Activated naive CD8-positive, alpha-beta T cell (primary cell): ENCODE data around the gene SMOC2.

Source experiments
- H3K27ac Mint-ChIP-seq: one replicate; pipeline ENCODE4 v1.8.0; 2021; ENCODE audit warnings: mixed read lengths
- H3K27me3 Mint-ChIP-seq: one replicate; pipeline ENCODE4 v1.8.0; 2021; ENCODE audit warnings: mixed read lengths
- H3K36me3 Mint-ChIP-seq: one replicate; pipeline ENCODE4 v1.8.0; 2021; ENCODE audit warnings: mixed read lengths
- H3K4me1 Mint-ChIP-seq: one replicate; pipeline ENCODE4 v1.8.0; 2021; ENCODE audit warnings: low read depth, mixed read lengths
- H3K4me3 Mint-ChIP-seq: one replicate; pipeline ENCODE4 v1.8.0; 2021; ENCODE audit warnings: mild to moderate bottlenecking, mixed read lengths
- H3K9me3 Mint-ChIP-seq: one replicate; pipeline ENCODE4 v1.8.0; 2021; ENCODE audit warnings: low read depth, mixed read lengths

The SMOC2 gene, protein sequence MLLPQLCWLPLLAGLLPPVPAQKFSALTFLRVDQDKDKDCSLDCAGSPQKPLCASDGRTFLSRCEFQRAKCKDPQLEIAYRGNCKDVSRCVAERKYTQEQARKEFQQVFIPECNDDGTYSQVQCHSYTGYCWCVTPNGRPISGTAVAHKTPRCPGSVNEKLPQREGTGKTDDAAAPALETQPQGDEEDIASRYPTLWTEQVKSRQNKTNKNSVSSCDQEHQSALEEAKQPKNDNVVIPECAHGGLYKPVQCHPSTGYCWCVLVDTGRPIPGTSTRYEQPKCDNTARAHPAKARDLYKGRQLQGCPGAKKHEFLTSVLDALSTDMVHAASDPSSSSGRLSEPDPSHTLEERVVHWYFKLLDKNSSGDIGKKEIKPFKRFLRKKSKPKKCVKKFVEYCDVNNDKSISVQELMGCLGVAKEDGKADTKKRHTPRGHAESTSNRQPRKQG

DNA sequence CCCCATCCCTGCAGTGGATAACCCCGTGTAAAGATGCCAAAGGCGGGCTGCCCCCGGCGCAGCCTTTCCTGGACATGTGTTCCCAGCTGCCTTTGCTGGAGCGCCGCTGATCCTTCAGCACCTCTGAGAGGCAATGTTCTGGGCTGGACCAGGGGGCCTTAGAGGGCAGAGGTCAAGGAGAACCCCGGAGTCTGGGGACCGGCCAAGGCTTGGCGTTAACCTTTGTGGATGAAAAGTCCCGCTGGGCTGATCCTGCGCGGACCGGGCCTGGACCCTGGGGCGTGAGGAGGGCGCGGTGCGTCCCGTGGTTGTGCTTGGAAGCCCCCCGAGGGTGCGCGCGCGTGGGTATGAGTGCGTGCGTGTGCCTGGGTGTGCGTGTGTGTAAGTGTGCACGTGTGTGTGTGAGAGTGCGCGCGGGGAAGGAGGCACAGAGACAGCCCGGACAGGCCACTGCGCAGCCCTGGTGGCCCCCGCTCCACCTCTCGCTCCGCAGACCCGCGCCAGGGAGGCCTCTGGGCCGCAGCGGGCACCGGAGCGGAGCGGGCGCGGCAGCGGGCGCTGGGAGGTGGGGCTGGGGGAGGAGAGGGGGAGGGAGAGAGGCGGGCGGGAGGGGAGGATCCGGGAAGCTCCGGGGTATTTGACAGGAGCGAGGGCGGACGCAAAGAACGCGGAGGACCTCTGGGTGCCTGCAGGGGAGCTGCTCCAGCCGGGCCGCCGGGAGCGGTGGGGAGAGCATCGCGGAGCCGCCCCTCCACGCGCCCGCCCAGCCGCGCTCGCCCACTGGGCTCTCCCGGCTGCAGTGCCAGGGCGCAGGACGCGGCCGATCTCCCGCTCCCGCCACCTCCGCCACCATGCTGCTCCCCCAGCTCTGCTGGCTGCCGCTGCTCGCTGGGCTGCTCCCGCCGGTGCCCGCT lies at the start of gene SMOC2:
Gene SMOC2, plus strand, starts transcription at position 665 of the 914 bp plus-strand sequence. Its CDS starts 187 bp downstream, at position 852.
- no peak within 1 kb of the TSS for H3K4me3 Mint-ChIP-seq
- H3K36me3 Mint-ChIP-seq: no peaks in the 10 kb centered on the region
- no peak within 1 kb of the TSS for H3K27ac Mint-ChIP-seq
- no peaks in the 10 kb centered on the region for H3K9me3 Mint-ChIP-seq
- H3K27me3 Mint-ChIP-seq: peaks cover 29% of the 10 kb centered on the region
- peaks cover 2% of the 10 kb centered on the region for H3K4me1 Mint-ChIP-seq

DNA sequence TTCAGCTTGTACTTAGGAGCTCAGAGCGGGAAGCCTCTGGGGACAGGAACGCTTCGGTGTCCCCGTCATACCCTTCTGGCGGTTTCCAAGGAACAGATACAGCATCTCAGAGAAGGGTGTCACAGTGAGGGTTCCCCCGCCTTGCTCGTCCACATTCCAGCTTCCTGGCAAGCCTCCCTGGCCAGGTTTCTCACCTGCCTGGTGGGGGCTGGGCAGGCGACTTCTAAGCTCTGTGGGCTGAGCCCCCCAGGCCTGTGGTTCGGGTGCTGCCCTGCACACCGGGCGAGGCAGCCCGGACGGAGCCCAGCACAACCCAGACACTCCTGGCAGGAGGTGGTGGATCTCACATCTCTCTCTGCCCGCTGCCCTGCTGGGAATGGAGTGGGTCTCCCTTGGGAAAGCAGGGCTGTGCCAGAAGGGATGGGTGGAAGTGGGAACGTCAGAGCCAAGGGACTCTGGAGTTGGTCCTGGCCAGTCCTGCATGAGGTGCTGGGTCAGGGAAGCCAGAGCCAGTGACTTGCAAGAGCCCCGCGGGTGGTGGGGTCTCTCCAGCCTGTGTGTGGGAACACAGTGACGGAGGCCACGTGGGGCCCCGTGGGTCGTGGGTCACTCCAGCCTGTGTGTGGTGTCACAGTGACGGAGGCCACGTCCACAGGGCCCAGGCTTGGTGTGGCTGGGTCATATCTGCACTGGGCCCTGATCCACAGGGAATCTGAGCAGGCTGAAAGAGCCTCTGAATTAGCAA lies 47.7 kb upstream of the SMOC2 start:
- Mint-ChIP-seq H3K27me3 (peaks cover 3% of the 10 kb centered on the region), H3K4me1 (no peaks in the 10 kb centered on the region), H3K4me3 (no peak overlapping the region), H3K9me3 (no peaks in the 10 kb centered on the region), H3K27ac (no peak overlapping the region), H3K36me3 (no peaks in the 10 kb centered on the region)

DNA sequence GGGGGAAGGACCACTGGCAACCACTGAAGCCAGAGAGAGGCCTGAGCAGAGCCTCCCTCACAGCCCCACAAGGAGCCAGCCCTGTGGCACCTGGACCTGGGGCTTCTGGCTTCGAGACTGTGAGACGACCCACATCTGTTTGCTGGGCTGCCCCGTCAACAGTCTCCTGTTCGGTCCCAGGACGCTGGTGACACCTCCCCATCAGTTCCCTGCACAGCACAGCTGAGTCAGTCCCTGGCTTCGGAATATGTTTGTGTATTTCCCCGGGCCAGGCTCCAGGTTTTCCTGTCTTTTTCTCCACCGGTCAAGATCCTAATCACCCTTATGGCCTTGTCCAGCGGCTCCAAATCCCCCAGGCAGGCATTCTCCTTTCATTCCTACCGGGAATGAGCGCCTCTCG lies 46.4 kb upstream of the SMOC2 start:
- no peak overlapping the region for H3K4me3 Mint-ChIP-seq
- H3K27me3 Mint-ChIP-seq: peaks cover 3% of the 10 kb centered on the region
- H3K27ac Mint-ChIP-seq: no peak overlapping the region
- H3K36me3 Mint-ChIP-seq: no peaks in the 10 kb centered on the region
- H3K9me3 Mint-ChIP-seq: no peaks in the 10 kb centered on the region
- H3K4me1 Mint-ChIP-seq: no peaks in the 10 kb centered on the region

DNA sequence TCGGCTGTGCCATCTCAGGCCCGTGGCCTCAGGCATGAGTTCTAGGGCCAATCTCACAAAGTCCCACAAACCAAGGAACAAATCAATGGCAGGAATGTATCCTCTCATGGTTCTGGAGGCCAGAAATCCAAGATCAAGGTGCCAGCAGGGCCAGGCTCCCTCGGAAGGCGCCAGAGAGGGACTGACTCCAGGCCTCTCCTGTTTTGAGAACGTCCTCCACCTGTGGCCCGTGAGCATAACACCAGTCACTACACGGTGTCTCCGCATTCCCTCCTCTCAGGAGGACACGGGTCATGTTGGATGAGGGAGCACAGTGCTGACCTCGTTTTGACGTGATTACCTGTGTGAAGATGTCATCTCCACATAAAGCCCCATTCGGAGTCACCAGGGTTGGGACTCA lies 45.0 kb upstream of the SMOC2 start:
- no peak overlapping the region for H3K27ac Mint-ChIP-seq
- no peaks in the 10 kb centered on the region for H3K36me3 Mint-ChIP-seq
- H3K27me3 Mint-ChIP-seq: peaks cover 2% of the 10 kb centered on the region
- no peaks in the 10 kb centered on the region for H3K4me1 Mint-ChIP-seq
- no peaks in the 10 kb centered on the region for H3K9me3 Mint-ChIP-seq
- no peak overlapping the region for H3K4me3 Mint-ChIP-seq

DNA sequence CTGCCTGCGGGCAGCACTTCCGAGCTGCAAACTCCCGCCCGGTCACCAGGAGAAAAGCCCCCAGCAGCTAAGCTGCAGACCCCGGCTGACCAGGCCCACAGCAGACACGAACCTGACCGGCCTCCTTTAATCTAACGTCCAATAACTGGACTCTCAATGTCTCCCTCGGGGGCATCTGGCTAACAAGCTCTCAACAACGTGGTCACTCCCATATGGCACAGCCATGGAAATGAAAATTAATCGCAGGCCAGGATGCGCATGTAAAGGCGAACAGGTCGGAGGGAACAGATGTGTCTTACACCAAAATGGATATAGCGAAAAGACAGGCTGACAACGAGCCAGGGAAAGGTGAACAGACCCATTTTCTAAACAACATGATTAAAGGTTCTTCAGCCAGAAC lies 44.4 kb upstream of the SMOC2 start:
- H3K27ac Mint-ChIP-seq: no peak overlapping the region
- H3K27me3 Mint-ChIP-seq: peaks cover 2% of the 10 kb centered on the region
- no peaks in the 10 kb centered on the region for H3K4me1 Mint-ChIP-seq
- H3K4me3 Mint-ChIP-seq: no peak overlapping the region
- no peaks in the 10 kb centered on the region for H3K9me3 Mint-ChIP-seq
- no peaks in the 10 kb centered on the region for H3K36me3 Mint-ChIP-seq

DNA sequence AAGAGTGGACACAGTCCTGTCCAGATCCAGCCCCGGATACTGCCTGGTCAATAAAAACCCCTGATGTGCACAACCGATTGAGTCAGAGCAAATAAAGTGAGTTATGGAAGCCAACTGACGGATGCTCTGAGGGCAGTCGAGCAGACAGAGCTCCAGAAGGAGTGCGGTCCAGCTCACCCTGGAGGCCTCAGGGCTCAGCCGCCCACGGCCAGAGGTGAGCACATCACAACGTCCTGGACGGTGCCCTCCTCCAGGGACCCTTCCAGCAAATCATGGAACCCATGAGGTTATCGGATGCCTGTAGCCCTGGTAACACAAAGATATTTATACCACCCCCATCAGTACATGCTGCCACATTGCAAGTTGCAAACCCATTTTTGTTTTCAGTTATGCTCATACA lies 44.0 kb upstream of the SMOC2 start:
- no peaks in the 10 kb centered on the region for H3K36me3 Mint-ChIP-seq
- H3K4me3 Mint-ChIP-seq: no peak overlapping the region
- no peak overlapping the region for H3K27ac Mint-ChIP-seq
- H3K9me3 Mint-ChIP-seq: no peaks in the 10 kb centered on the region
- H3K4me1 Mint-ChIP-seq: no peaks in the 10 kb centered on the region
- peaks cover 2% of the 10 kb centered on the region for H3K27me3 Mint-ChIP-seq

DNA sequence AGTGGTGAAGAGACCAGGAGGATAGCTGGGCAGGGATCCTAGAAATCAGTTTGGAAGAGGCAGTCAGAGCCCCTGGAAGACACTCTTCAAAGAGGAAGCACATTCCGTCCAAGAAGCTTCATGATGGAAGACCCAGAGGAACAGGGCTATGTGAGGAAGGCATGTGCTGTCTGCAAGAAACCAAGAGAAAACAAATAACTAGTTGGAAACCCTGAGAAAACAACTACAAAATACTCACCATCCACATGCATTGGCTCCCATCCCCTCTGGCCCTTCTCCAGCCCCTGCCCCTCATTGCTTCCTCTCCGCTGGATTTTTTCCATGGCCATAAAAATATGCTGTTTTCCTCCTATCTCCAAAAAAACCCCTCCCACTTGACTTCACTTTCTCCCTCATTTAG lies 40.9 kb upstream of the SMOC2 start:
- no peak overlapping the region for H3K27ac Mint-ChIP-seq
- H3K9me3 Mint-ChIP-seq: no peaks in the 10 kb centered on the region
- H3K36me3 Mint-ChIP-seq: no peaks in the 10 kb centered on the region
- no peaks in the 10 kb centered on the region for H3K4me1 Mint-ChIP-seq
- H3K4me3 Mint-ChIP-seq: no peak overlapping the region
- no peaks in the 10 kb centered on the region for H3K27me3 Mint-ChIP-seq

DNA sequence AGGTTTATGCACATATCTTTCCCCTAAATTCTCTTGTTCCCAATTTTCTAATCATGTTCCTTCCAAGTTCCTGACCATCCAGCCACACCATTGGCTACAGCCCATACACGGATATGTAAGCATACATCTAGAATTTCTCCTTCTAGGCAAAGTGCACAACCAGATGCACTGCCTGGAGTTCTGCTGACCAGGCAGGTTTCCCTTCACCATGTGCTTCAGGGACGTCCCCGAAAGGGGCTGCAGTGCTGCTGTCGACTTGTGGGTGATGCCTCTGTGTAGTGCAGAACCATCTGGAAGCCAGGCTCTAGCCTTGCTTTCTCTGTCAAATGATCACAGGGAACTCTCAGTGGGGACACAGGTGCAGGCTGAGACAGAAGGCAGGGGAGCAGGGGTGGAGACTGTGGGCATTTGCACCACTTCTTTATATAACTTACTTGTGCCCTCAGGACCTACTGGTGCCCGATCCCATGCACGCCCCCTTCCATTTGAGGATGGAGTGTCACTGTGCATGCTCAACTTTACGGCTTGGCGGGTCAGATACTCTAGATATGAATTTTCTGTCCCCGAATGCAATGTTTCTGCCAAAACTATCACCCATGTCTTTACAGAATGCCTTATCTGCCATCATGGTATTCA lies 37.5 kb upstream of the SMOC2 start:
- no peaks in the 10 kb centered on the region for H3K36me3 Mint-ChIP-seq
- no peak overlapping the region for H3K27ac Mint-ChIP-seq
- no peak overlapping the region for H3K4me3 Mint-ChIP-seq
- H3K27me3 Mint-ChIP-seq: peaks cover 1% of the 10 kb centered on the region
- no peaks in the 10 kb centered on the region for H3K4me1 Mint-ChIP-seq
- H3K9me3 Mint-ChIP-seq: no peaks in the 10 kb centered on the region

DNA sequence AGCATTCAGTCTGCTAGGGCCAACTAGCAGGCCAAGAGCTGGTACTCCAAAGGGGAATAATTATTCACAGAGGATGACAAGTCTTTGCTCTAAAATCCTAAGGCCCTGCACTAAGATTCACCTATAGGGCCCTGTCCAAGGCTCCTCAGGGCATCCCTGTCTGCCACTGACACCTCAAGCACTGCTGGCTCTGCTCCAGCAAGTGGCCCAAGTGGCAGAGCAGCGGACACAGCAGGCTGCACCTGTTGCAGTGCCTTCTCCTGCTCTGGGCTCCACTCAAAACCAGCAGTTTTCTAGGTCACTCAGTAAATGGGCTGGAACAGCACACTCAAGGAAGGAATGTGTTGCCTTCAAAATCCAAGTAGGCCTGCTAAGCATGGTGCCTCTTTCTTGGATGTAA lies 36.4 kb upstream of the SMOC2 start:
- Mint-ChIP-seq H3K4me3 (no peak overlapping the region), H3K36me3 (no peaks in the 10 kb centered on the region), H3K9me3 (no peaks in the 10 kb centered on the region), H3K4me1 (no peaks in the 10 kb centered on the region), H3K27me3 (peaks cover 2% of the 10 kb centered on the region), H3K27ac (no peak overlapping the region)

DNA sequence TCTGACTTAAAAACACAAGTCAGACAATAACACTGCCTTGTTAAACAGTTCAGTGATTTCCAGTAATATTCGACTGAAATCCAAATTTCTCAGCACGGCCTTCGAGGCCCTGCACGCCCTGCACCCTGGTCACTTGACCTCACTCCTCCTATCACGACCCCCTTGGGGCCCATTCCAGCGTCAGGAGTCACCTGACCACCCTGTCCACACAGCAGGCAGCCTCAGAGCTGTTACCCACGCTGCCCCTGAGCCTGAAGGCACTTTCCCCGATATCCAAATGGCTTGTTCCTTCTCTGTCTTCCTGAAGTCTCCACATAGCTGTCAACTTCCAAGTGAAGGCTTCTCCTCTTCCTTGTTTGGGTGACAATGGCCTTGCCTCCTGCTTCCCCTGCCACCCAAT lies 33.1 kb upstream of the SMOC2 start:
- H3K36me3 Mint-ChIP-seq: no peaks in the 10 kb centered on the region
- H3K27me3 Mint-ChIP-seq: peaks cover 2% of the 10 kb centered on the region
- no peak overlapping the region for H3K27ac Mint-ChIP-seq
- H3K4me1 Mint-ChIP-seq: no peaks in the 10 kb centered on the region
- no peaks in the 10 kb centered on the region for H3K9me3 Mint-ChIP-seq
- no peak overlapping the region for H3K4me3 Mint-ChIP-seq

DNA sequence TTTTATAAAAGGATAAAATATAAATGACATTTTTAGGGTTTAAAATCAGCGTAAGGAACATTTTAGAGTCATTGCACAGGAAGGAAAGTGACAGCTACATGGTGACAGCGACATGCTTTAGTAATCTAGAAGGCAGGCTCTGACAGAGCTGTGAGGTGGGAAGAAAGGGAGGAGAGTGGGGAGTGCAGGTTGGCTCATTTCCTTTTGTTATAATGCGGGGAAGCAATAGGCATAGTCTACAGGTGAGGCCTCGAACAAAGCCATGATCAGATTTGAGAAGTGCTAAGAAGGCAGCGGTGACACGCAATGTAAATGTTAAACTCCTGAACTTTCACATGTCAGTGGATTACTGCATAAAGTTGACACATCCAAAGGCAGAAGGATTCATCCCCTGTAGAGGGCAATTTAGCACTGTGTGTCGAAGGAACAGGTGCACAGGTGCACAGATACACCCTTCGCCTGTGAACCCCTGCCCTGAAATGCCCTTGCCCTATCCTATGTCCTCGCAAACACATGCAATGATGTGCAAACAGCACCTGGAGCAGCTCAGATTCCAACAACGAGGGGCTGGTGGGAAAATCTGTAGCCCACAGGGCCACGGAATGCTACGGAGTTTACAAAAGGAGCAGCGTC lies 32.4 kb upstream of the SMOC2 start:
- Mint-ChIP-seq H3K4me1 (no peaks in the 10 kb centered on the region), H3K36me3 (no peaks in the 10 kb centered on the region), H3K27ac (no peak overlapping the region), H3K9me3 (no peaks in the 10 kb centered on the region), H3K4me3 (no peak overlapping the region), H3K27me3 (peaks cover 2% of the 10 kb centered on the region)

DNA sequence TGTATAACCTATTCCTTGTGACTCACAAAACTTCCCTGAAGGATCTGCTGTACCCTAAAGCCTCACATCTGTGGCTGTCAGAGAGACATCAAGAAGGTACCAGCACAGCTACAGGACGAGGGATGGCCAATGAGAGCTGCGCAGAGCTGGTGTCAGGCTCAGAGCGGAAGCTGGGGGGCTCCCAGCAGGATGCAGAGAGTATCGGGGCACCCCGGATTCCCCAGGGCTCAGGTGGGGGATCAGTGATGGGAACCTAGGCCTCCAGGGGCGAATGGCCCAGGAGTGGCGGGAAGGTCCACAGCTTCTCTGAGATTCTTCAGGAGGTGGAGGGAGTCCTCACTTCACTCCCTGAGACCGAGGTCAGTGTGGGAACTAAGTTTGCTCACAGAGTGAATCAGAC lies 30.9 kb upstream of the SMOC2 start:
- Mint-ChIP-seq H3K27ac (no peak overlapping the region), H3K4me3 (no peak overlapping the region), H3K36me3 (no peaks in the 10 kb centered on the region), H3K4me1 (no peaks in the 10 kb centered on the region), H3K27me3 (peaks cover 2% of the 10 kb centered on the region), H3K9me3 (no peaks in the 10 kb centered on the region)

DNA sequence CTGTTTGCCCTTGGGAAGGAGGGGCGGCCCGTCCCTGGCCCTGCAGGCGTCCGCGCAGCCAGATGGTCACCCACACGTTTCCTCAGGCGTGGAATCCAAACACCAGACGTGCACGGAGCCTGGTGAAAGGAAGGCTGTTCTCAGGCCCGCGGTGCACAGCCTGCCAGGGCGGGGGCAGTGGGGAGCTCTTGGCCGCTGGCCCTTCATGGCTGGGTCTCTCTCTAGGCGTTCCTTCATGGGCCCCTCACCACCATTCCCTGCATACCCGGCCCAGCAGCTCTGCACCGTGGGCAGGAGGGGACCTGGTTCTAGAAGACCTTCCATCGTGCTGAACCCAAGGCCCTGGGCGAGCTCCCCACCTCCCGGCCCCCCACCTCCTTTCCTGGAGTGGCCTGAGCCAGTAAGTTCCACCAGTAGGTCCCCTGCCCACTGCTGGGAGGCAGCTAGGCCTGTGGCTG lies 30.4 kb upstream of the SMOC2 start:
- no peaks in the 10 kb centered on the region for H3K9me3 Mint-ChIP-seq

DNA sequence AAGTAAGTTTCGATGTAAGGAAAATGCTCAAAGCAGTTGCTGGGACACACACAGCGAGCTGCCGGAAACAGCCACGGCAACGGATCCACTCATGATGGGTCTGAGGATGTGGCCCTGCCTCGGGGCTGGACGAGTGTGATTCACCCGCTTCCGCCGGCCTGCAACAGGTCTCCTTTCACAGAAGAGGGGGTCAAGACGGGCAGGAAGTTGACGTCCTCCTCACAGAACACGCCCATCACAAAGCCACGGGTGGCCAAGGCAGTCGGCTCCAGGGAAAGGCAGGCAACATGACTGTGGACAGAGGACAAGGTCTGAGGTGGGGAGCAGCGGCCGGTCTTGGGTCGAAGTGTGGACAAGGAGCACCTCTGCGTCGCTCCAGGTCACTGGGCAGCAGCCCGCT lies 29.9 kb upstream of the SMOC2 start:
- H3K36me3 Mint-ChIP-seq: no peaks in the 10 kb centered on the region
- H3K27me3 Mint-ChIP-seq: peaks cover 2% of the 10 kb centered on the region
- H3K4me3 Mint-ChIP-seq: no peak overlapping the region
- no peak overlapping the region for H3K27ac Mint-ChIP-seq
- no peaks in the 10 kb centered on the region for H3K4me1 Mint-ChIP-seq
- no peaks in the 10 kb centered on the region for H3K9me3 Mint-ChIP-seq

More for the DNA sequence above, 30.4 kb upstream of the SMOC2 start:
- H3K36me3 Mint-ChIP-seq: no peaks in the 10 kb centered on the region
- no peaks in the 10 kb centered on the region for H3K4me1 Mint-ChIP-seq
- H3K27ac Mint-ChIP-seq: no peak overlapping the region
- H3K27me3 Mint-ChIP-seq: peaks cover 2% of the 10 kb centered on the region
- no peak overlapping the region for H3K4me3 Mint-ChIP-seq
